Activated naive CD4-positive, alpha-beta T cell (primary cell): ENCODE results near the gene TMEM203.

Experiments used
- DNase-seq, 4 experiments: peaks; one replicate each; lab custom pipeline; 2025; lab: John Stamatoyannopoulos, UW

TMEM203 gene

GRCh38 chr9:137181680-137182079 lies 23.8 kb downstream of the TMEM203 start:
- DNase-seq, result no peak

- no peak for DNase-seq
These were observed 25.0 kb downstream of the TMEM203 start for GRCh38 chr9:137180491-137180890.

- DNase-seq, result no peak
These were observed 25.7 kb downstream of the TMEM203 start for GRCh38 chr9:137179761-137180160.

- no peak for DNase-seq
These were observed 26.4 kb downstream of the TMEM203 start for GRCh38 chr9:137178939-137179630.

- DNase-seq, result no peak
These were observed 27.1 kb downstream of the TMEM203 start for GRCh38 chr9:137178201-137178938.

GRCh38 chr9:137176302-137177182 lies 28.9 kb downstream of the TMEM203 start:
- DNase-seq, result no peak

- DNase-seq, result peak in 1 of 4 experiments; percentile 10
These were observed 30.0 kb downstream of the TMEM203 start for GRCh38 chr9:137175345-137175961.

- DNase-seq, result peak in 1 of 4 experiments; percentile 8
These were observed 30.6 kb downstream of the TMEM203 start for GRCh38 chr9:137174722-137175293.

GRCh38 chr9:137173796-137174664 lies 31.4 kb downstream of the TMEM203 start:
- no peak for DNase-seq

- DNase-seq, result no peak
These were observed 32.3 kb downstream of the TMEM203 start for GRCh38 chr9:137172901-137173795.

GRCh38 chr9:137171149-137171900 lies 34.1 kb downstream of the TMEM203 start:
- no peak for DNase-seq

GRCh38 chr9:137170486-137171148 lies 34.8 kb downstream of the TMEM203 start:
- no peak for DNase-seq

GRCh38 chr9:137169896-137170358 lies 35.5 kb downstream of the TMEM203 start, which contains the start of gene LRRC26:
TSS of gene LRRC26 (minus strand) at chr9:137170051. CDS start at chr9:137169943, 108 bp downstream.
- DNase-seq, result no peak

- no peak for DNase-seq
These were observed 36.3 kb downstream of the TMEM203 start for GRCh38 chr9:137168904-137169856.

GRCh38 chr9:137168573-137168903 lies 36.9 kb downstream of the TMEM203 start:
- DNase-seq, result no peak

GRCh38 chr9:137167747-137168572 lies 37.5 kb downstream of the TMEM203 start:
- no peak for DNase-seq
